ENCODE measurements around the gene DDIT4L. TPM values are rescaled to one million over a fixed set of nuclear protein-coding genes. Genes with fewer than 3 reads are reported as not detected.

The DDIT4L gene
- total RNA-seq, 1 experiment from 2014 or later, result 2.1 TPM

GRCh38 chr4:100177126-100177525, 13.1 kb downstream of the DDIT4L start:
- H3K27ac Mint-ChIP-seq, result no peak overlapping the region
- Histone ChIP-seq H2AFZ (ENCODE audit: low read length) (no peak overlapping the region), H3K9ac (ENCODE audit: extremely low read depth, insufficient read length, low read length) (no peak overlapping the region), H3K56ac (ENCODE audit: insufficient read length, low read depth, low read length) (no peak overlapping the region), H2BK20ac (ENCODE audit: low read depth, low read length, poor library complexity, severe bottlenecking) (no peak overlapping the region), H2BK12ac (ENCODE audit: insufficient read length, low read depth, low read length) (no peak overlapping the region), H3K4ac (ENCODE audit: low read depth, low read length) (no peak overlapping the region), H3K27ac (ENCODE audit: insufficient read length, low read depth, low read length) (no peak overlapping the region), H3K4me1 (ENCODE audit: insufficient read depth, low read length) (no peaks in the 10 kb centered on the region), H3K23me2 (ENCODE audit: insufficient read length, low read depth, low read length, poor library complexity, severe bottlenecking) (no peaks in the 10 kb centered on the region), H3K79me1 (ENCODE audit: insufficient read depth, low read depth, low read length, poor library complexity, severe bottlenecking) (no peaks in the 10 kb centered on the region), H3K27me3 (ENCODE audit: insufficient read depth, low read length) (no peaks in the 10 kb centered on the region), H4K5ac (ENCODE audit: insufficient read length, low read depth, low read length) (no peak overlapping the region), H3T11ph (ENCODE audit: low read length) (no peak overlapping the region), H3K14ac (ENCODE audit: insufficient read depth, low read length) (no peak overlapping the region), H4K8ac (replicated peaks; ENCODE audit: insufficient read length, low read depth, low read length) (no peak overlapping the region), H2BK120ac (ENCODE audit: low read depth, low read length, poor library complexity, severe bottlenecking) (no peak overlapping the region), H3K4me2 (ENCODE audit: insufficient read depth, insufficient read length, low read length) (no peak overlapping the region), H3K79me2 (ENCODE audit: insufficient read depth, low read length) (no peaks in the 10 kb centered on the region), H3K18ac (ENCODE audit: insufficient read length, low read depth, low read length) (no peak overlapping the region), H2BK5ac (ENCODE audit: insufficient read length, low read length) (no peak overlapping the region), H2BK15ac (ENCODE audit: low read depth, low read length) (no peak overlapping the region), H3K9me3 (ENCODE audit: control insufficient read depth, low read depth, low read length) (no peaks in the 10 kb centered on the region), H4K20me1 (ENCODE audit: control insufficient read depth, insufficient read depth, insufficient read length) (no peaks in the 10 kb centered on the region), H2AK5ac (ENCODE audit: insufficient read length, low read length) (no peak overlapping the region), H4K91ac (ENCODE audit: insufficient read length, low read depth, low read length) (no peak overlapping the region), H3K23ac (ENCODE audit: insufficient read length, low read depth, low read length) (no peak overlapping the region)
- H3K27me3 Mint-ChIP-seq (ENCODE audit: low read depth), result no peaks in the 10 kb centered on the region
- peaks cover 0 to 3% of the 10 kb centered on the region in 2 experiments; a peak in 1 of 5 replicates for H3K9me3 Mint-ChIP-seq
- no peak overlapping the region for H3K4me3 Mint-ChIP-seq
- H3K36me3 Mint-ChIP-seq (ENCODE audit: insufficient read depth in 1 of 3, low read depth in 3 of 3), result no peaks in the 10 kb centered on the region; a peak in 2 of 7 replicates
- no peaks in the 10 kb centered on the region for H3K4me1 Mint-ChIP-seq
- TF ChIP-seq, protein P1, sequence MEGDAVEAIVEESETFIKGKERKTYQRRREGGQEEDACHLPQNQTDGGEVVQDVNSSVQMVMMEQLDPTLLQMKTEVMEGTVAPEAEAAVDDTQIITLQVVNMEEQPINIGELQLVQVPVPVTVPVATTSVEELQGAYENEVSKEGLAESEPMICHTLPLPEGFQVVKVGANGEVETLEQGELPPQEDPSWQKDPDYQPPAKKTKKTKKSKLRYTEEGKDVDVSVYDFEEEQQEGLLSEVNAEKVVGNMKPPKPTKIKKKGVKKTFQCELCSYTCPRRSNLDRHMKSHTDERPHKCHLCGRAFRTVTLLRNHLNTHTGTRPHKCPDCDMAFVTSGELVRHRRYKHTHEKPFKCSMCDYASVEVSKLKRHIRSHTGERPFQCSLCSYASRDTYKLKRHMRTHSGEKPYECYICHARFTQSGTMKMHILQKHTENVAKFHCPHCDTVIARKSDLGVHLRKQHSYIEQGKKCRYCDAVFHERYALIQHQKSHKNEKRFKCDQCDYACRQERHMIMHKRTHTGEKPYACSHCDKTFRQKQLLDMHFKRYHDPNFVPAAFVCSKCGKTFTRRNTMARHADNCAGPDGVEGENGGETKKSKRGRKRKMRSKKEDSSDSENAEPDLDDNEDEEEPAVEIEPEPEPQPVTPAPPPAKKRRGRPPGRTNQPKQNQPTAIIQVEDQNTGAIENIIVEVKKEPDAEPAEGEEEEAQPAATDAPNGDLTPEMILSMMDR (conservative IDR thresholded peaks at IDR 0.05), result no peak
- no peak for DNase-seq
